Peyer's patch (tissue), 4 donors: ENCODE data around the gene AFMID. TPM values are rescaled to one million over a fixed set of nuclear protein-coding genes. Genes with fewer than 3 reads are reported as not detected.

Experiments
- DNase-seq, 3 donors: peaks; one replicate each; pipeline ENCODE4 v3.0.0-alpha.2; 2017 to 2019
- H3K27ac ChIP-seq, 4 donors: fragments of 200-600 bp; sonication (generic); one replicate each; pipeline ENCODE4 v1.5.1; 2016 to 2019
- H3K27me3 ChIP-seq, 2 donors: fragments of 200-600 bp; sonication (generic); one replicate each; pipeline ENCODE4 v1.5.1; 2019
- H3K36me3 ChIP-seq, 3 donors: fragments of 200-600 bp; sonication (generic); one replicate each; pipeline ENCODE4 v1.5.1; 2016 to 2019
- H3K4me1 ChIP-seq, 4 donors: fragments of 200-600 bp; sonication (generic); one replicate each; pipeline ENCODE4 v1.5.1; 2016 to 2019
- H3K4me3 ChIP-seq, 4 donors: fragments of 200-600 bp; sonication (generic); 1 replicate in 3 of 4; 2 replicates in 1 of 4; pipeline ENCODE4 v1.5.1; 2016 to 2019; ENCODE audit warnings: mild to moderate bottlenecking in 1 of 4
- H3K9me3 ChIP-seq, 4 donors: fragments of 200-600 bp; sonication (generic); one replicate each; pipeline ENCODE4 v1.5.1; 2016 to 2019; ENCODE audit warnings: mild to moderate bottlenecking in 1 of 4
- POLR2A ChIP-seq, 2 donors: fragments of 450-650 bp; IDR thresholded peaks; one replicate each; pipeline ENCODE4 v1.5.1; 2017; ENCODE audit warnings: antibody characterized with exemption in 2 of 2, mild to moderate bottlenecking in 2 of 2, moderate library complexity in 2 of 2
- total RNA-seq, 4 donors: library from RNA; depleted of rRNA; stranded (reverse); fragments of >200 nt; gene quantifications; one replicate each; pipeline ENCODE4 v1.1.0, GENCODE V29; 2016
- TF ChIP-seq, protein P1 (sequence below), 6 experiments: fragments of 450-650 bp in 4 of 6; fragments of 200-600 bp in 2 of 6; sonication (generic) in 1 of 6; IDR thresholded peaks; one replicate each; pipeline ENCODE4 v1.5.1; 2017 to 2019; ENCODE audit warnings: antibody characterized with exemption in 6 of 6, mild to moderate bottlenecking in 3 of 6, moderate library complexity in 1 of 6

Gene AFMID
- total RNA-seq, 4 donors from 2014 or later = 28.2 to 98.2 (median 51.7) TPM

DNA sequence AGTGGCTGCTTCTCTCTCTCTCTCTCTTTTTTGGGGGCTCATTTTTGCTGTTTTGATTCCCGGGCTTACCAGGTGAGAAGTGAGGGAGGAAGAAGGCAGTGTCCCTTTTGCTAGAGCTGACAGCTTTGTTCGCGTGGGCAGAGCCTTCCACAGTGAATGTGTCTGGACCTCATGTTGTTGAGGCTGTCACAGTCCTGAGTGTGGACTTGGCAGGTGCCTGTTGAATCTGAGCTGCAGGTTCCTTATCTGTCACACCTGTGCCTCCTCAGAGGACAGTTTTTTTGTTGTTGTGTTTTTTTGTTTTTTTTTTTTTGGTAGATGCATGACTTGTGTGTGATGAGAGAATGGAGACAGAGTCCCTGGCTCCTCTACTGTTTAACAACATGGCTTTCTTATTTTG, 36.6 kb downstream of the AFMID start:
- TF ChIP-seq, protein P1, sequence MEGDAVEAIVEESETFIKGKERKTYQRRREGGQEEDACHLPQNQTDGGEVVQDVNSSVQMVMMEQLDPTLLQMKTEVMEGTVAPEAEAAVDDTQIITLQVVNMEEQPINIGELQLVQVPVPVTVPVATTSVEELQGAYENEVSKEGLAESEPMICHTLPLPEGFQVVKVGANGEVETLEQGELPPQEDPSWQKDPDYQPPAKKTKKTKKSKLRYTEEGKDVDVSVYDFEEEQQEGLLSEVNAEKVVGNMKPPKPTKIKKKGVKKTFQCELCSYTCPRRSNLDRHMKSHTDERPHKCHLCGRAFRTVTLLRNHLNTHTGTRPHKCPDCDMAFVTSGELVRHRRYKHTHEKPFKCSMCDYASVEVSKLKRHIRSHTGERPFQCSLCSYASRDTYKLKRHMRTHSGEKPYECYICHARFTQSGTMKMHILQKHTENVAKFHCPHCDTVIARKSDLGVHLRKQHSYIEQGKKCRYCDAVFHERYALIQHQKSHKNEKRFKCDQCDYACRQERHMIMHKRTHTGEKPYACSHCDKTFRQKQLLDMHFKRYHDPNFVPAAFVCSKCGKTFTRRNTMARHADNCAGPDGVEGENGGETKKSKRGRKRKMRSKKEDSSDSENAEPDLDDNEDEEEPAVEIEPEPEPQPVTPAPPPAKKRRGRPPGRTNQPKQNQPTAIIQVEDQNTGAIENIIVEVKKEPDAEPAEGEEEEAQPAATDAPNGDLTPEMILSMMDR (IDR thresholded peaks at IDR 0.05) = no peak
- TF ChIP-seq POLR2A (IDR thresholded peaks at IDR 0.05) = no peak
- Histone ChIP-seq H3K27ac (no peak overlapping the region), H3K4me3 (no peak overlapping the region), H3K36me3 (no peaks in the 10 kb centered on the region), H3K4me1 (no peaks in the 10 kb centered on the region), H3K9me3 (no peaks in the 10 kb centered on the region), H3K27me3 (no peaks in the 10 kb centered on the region)
- DNase-seq = no peak

DNA sequence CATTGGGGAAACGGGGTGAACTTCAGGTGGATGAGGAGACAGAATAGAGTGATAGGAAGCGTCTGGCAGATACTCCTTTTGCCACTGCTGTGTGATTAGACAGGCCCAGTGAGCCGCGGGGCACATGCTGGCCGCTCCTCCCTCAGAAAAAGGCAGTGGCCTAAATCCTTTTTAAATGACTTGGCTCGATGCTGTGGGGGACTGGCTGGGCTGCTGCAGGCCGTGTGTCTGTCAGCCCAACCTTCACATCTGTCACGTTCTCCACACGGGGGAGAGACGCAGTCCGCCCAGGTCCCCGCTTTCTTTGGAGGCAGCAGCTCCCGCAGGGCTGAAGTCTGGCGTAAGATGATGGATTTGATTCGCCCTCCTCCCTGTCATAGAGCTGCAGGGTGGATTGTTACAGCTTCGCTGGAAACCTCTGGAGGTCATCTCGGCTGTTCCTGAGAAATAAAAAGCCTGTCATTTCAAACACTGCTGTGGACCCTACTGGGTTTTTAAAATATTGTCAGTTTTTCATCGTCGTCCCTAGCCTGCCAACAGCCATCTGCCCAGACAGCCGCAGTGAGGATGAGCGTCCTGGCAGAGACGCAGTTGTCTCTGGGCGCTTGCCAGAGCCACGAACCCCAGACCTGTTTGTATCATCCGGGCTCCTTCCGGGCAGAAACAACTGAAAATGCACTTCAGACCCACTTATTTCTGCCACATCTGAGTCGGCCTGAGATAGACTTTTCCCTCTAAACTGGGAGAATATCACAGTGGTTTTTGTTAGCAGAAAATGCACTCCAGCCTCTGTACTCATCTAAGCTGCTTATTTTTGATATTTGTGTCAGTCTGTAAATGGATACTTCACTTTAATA, 37.3 kb downstream of the AFMID start:
- Histone ChIP-seq H3K4me1 (no peaks in the 10 kb centered on the region), H3K27me3 (no peaks in the 10 kb centered on the region), H3K9me3 (no peaks in the 10 kb centered on the region), H3K36me3 (no peaks in the 10 kb centered on the region), H3K4me3 (no peak overlapping the region), H3K27ac (no peak overlapping the region)
- no peak for TF ChIP-seq POLR2A (IDR thresholded peaks at IDR 0.05)
- TF ChIP-seq, protein P1 (IDR thresholded peaks at IDR 0.05) = no peak
- DNase-seq = no peak

- TF ChIP-seq, protein P1 (IDR thresholded peaks at IDR 0.05) = no peak
- TF ChIP-seq POLR2A (IDR thresholded peaks at IDR 0.05) = no peak
- Histone ChIP-seq H3K27ac (no peak overlapping the region), H3K36me3 (no peaks in the 10 kb centered on the region), H3K4me3 (no peak overlapping the region), H3K27me3 (no peaks in the 10 kb centered on the region), H3K4me1 (no peaks in the 10 kb centered on the region), H3K9me3 (no peaks in the 10 kb centered on the region)
- DNase-seq = no peak
Measured at GRCh38 chr17:78225088-78225865, 38.1 kb downstream of the AFMID start.

DNA sequence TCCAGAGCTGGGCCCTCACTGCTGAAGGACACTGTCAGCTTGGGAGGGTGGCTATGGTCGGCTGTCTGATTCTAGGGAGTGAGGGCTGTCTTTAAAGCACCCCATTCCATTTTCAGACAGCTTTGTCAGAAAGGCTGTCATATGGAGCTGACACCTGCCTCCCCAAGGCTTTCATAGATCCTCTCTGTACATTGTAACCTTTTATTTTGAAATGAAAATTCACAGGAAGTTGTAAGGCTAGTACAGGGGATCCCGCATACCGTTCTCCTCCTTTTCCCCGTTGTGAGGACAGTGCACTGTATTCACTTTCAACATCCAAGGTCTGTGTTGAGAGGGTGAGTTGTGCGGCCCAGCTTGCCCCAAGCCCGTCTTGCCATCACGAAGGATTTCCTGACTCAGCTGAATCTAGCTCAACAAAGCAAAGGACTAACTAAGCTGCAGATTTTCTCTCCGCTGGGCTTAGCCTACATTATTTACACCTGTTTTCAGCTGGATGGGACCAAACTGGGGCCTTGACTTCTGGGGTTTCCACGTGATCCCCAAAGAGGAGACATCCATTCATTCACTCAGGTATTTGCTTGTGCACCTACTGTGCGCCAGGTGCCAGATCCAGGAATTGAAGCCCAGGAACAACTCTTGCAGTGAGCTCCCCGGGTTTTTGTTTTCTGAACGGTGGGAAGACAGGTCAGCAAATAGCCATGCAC, 39.0 kb downstream of the AFMID start:
- no peak overlapping the region for H3K27ac ChIP-seq
- no peaks in the 10 kb centered on the region for H3K4me1 ChIP-seq
- no peak for TF ChIP-seq POLR2A (IDR thresholded peaks at IDR 0.05)
- TF ChIP-seq, protein P1 (IDR thresholded peaks at IDR 0.05) = no peak
- H3K9me3 ChIP-seq = no peaks in the 10 kb centered on the region
- no peak overlapping the region for H3K4me3 ChIP-seq
- peaks cover 0 to 3% of the 10 kb centered on the region in 2 donors for H3K27me3 ChIP-seq
- no peak for DNase-seq
- no peaks in the 10 kb centered on the region for H3K36me3 ChIP-seq

DNA sequence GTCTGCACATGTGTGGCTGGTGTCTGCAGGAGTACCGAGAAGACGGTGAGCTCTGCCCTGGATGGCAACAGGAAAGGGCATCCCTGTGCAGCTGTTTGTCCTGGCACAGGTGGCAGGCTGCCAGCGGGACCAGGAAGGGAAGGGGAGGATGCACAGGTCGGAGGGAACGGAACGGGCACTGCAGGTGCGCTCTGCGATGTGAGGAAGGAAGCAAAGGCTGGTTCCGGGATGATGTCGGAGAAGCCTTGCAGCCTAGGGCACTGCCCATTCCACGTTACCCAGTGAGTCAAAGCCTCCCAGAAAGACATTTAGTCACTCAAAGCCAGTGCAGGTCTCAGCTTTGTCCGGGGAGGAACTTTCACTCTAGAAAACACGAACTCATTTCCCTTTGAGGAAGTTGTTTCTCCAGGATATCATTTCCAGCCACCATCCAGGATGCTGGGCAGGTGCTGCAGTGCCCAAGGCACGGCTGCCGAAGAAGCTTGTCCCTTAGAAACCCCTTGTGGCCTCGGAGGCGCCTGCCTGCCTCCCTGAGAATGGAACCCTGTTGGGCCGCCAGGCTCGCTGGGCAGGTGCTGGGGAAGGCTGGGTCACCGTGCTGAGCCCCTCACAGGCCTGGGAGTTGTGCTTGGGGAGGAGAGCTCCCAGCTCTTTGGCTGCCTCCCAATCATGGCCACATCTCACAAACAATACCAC, 39.7 kb downstream of the AFMID start:
- H3K4me3 ChIP-seq = no peak overlapping the region
- H3K4me1 ChIP-seq = peaks cover 0 to 6% (median under 1%) of the 10 kb centered on the region in 4 donors
- H3K36me3 ChIP-seq = no peaks in the 10 kb centered on the region
- TF ChIP-seq, protein P1 (IDR thresholded peaks at IDR 0.05) = no peak
- TF ChIP-seq POLR2A (IDR thresholded peaks at IDR 0.05) = no peak
- DNase-seq = no peak
- H3K27me3 ChIP-seq = peaks cover 0 to 8% of the 10 kb centered on the region in 2 donors
- H3K27ac ChIP-seq = no peak overlapping the region
- no peaks in the 10 kb centered on the region for H3K9me3 ChIP-seq
